NCI-H526 treated with DMSO at 0.1 percent for 48 hours (cell line): Measurements from ENCODE around the gene SGO2.

Source experiments
- DNase-seq: peaks from one replicate; lab custom pipeline; 2025; lab: John Stamatoyannopoulos, UW

SGO2 gene, protein sequence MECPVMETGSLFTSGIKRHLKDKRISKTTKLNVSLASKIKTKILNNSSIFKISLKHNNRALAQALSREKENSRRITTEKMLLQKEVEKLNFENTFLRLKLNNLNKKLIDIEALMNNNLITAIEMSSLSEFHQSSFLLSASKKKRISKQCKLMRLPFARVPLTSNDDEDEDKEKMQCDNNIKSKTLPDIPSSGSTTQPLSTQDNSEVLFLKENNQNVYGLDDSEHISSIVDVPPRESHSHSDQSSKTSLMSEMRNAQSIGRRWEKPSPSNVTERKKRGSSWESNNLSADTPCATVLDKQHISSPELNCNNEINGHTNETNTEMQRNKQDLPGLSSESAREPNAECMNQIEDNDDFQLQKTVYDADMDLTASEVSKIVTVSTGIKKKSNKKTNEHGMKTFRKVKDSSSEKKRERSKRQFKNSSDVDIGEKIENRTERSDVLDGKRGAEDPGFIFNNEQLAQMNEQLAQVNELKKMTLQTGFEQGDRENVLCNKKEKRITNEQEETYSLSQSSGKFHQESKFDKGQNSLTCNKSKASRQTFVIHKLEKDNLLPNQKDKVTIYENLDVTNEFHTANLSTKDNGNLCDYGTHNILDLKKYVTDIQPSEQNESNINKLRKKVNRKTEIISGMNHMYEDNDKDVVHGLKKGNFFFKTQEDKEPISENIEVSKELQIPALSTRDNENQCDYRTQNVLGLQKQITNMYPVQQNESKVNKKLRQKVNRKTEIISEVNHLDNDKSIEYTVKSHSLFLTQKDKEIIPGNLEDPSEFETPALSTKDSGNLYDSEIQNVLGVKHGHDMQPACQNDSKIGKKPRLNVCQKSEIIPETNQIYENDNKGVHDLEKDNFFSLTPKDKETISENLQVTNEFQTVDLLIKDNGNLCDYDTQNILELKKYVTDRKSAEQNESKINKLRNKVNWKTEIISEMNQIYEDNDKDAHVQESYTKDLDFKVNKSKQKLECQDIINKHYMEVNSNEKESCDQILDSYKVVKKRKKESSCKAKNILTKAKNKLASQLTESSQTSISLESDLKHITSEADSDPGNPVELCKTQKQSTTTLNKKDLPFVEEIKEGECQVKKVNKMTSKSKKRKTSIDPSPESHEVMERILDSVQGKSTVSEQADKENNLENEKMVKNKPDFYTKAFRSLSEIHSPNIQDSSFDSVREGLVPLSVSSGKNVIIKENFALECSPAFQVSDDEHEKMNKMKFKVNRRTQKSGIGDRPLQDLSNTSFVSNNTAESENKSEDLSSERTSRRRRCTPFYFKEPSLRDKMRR

DNA sequence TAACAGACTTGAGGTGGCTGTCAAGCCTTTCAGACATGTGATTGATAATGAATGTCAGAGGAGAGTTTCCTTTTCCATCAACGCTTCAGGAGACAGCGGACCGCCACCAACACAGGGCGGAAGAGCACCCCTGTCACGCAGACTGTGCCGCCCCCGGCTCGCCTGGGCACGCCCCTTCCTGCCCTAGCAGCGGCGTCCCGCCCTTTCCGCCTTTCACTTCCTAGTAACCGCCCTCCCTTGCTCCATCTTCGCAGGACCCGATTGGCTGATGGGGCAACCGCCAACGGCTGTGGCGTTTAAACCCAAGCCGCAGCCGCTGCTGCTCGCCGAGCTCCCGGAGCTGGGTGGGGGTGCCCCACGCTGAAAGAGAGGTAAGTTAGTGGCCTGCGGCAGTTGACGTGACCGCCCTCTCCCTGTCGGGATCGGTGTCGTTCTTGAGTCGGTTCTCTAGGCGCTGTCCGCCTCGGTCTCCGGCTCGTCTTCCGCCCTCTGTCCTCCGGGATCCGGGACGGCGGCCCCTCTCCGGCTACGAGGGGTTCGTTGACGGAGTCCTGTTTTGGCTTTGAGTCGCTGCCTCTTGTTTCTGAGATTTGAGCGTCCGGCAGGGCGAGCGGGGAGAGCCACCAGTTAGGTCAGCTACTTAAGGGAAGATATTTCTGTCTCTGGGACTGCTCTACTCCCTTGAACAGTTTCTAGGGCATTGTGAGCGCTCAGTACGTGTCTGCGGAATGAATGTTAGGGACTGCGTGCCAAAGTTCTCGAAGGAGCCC lies at the start of gene SGO2:
Gene SGO2, plus strand, starts transcription at position 326 of the 770 bp plus-strand sequence. CDS start 6,769 bp downstream, outside the sequence.
- DNase-seq, result peak; percentile 95

DNA sequence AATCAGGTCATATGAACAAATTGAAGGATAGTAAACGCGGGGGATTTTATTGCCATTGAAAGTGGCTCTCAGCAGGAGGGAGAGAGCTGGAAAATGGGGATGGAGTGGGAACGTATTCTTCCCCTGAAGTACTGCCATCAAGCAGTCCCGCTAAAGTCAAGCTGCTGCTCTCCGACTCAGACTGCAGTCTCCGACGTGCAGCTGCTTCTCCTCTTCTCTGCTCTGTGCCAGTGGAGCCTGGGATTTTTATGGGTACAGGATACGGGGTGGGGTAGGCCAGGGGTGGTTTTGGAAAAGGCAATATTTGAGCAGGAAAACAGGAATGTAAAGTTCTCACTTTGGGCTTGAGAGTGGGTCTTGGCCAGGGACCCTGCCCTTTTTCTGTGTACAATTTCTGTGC lies 49.2 kb upstream of the SGO2 start:
- DNase-seq, result no peak

DNA sequence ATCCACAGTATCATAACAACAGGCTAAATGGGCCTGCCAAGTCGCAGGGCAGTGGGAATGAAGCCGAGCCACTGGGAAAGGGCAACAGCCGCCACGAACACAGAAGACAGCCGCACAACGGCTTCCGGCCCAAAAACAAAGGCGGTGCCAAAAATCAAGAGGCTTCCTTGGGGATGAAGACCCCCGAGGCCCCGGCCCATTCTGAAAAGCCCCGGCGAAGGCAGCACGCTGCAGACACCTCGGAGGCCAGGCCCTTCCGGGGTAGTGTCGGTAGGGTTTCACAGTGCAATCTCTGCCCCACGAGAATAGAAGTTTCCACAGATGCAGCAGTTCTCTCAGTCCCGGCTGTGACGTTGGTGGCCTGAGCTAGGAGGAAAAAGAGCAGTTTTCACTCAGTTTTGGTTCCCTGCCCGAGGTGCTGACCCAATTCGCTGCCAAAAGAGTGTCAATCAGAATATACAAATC lies 48.3 kb upstream of the SGO2 start:
- no peak for DNase-seq

DNA sequence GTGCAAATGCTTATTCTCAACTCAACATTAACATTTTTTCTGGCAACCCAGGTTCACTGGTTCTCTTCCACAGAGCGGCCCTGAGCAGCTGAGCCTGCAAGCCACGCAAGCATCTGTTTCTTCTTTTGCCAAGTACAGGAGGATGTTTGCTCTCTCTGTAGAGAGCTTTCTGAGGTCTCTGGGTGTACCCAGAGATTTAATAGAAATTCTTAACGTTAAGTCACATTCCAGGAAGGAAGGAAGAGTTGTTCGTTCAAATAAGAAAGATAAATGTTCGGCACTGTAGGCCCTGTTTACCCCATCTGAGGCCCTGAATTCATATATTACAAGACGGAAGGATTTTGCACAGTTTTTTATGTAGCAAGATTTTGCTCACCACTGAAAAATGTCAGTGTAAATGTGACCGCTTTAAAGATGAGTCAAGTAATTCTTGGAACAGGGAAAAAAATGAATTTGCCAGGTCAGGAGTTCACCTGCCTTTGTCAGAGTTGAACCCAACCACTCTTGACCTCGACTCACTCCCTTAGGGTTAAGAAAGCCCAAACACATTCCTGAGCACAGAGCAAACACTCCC lies 46.2 kb upstream of the SGO2 start:
- DNase-seq, result no peak

DNA sequence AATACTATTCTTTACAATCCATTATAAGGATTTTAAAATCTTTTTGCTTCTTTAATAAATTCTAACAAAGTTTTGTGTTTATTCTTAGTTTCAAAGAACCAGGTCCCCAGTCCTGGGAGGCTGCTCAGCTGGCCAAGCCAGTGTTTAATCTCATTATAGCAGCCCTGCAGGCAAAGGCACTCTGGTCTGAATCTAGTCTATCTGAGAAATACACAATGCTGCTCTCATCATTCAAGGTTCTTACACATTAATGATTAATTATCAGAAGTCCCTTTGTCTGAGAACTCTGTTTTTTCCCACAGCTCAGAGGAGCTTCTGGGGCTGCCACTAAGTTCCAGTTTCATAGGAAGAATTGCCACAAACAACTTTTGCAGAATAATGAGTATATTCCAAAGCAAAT lies 43.8 kb upstream of the SGO2 start:
- no peak for DNase-seq

DNA sequence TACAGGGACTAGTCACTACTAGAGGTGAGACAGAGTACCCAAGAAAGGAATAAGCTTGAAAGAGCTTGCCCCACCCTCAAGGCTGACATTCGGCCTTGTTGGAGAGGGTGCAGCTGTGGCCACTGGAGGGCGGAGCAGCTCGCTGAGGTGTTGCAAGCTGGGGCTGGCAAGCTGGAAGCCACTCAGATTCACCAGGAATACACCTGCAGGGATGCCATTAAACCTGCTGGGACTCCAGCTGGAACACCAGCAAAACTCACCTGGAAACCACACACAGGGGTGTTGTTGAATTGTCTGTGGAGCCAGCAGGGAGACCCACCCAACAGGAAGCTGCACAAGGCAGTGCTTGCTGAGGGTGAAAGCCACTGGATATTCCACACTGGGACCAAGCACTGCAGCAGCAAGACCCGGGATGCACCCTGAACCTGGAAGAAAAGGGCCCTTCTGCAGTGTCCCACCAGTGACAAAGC lies 42.2 kb upstream of the SGO2 start:
- DNase-seq, result peak; percentile 36

DNA sequence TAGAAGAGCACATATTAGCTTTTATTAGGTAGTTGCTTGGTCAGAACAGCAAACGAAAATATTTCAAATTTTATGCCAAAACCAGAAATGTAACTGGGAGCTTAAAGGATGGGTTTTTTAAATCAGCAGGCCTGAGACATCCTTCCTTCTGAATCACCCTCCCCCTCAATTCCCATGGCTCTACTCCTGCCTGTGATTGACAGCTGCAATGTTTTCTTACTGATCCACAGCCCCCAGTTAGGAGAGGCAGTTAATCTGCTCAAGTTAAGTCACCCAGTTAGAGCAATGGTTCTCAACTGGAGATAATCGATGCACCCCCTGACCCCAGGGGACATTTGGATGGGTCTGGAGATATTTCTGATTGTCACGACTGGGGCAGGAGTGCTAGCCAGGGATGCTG lies 41.1 kb upstream of the SGO2 start:
- DNase-seq, result no peak

DNA sequence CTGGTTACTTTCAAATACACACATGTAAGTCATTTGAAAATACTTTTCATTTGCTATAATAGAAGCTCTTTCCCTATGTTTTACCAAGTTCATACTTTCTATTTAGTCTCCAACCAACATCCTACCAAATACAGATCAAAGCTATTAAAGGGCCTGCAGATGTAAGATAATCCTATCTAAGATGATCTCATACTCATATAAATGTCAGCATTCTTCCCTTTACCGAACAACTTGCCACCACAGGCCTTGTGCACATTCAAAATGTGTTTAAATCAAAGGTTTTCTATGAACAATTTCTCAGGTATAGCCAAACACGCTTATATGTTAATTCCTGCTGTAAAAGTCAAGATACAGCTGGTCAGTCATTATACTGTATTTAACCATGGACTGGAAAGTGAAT lies 39.5 kb upstream of the SGO2 start:
- DNase-seq, result no peak

DNA sequence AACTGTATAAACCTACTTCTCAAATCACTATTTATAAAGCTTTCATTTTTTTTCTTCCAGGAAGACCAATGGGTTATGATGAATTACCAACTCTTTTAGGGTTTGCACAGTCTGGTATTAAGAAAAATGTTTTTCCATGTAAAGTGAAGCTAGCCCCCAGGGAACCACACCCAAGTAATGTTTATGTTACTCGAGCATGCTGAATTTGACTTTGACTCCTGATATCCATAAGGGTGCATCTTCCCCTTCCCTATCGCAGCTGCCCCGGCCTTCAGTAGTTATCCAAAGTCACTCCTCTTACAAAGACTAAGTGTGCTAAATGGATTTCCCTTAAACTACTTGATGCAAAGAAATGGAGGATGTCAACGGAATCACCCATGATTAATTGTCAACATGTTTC lies 37.8 kb upstream of the SGO2 start:
- no peak for DNase-seq

DNA sequence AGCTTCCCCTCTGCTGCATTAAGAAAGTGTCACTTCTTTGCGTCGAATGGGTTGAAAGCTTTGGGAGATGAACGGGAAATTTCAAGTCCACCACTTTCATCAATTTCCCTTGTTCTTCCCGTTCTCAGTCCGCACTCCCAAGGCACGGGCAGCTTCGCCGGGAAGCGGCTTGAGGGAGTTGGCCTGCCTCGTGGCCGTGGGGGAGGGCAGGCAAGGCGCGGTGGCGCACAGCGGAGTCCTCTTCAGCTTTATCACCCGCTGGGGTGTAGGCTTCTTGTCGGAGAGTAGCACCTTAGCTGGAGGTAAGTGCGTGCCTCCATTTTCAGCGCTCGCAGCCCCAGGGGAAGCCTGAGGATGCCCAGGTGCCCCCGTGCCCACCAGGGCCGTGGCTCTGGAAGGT lies 36.0 kb upstream of the SGO2 start:
- DNase-seq, result no peak

DNA sequence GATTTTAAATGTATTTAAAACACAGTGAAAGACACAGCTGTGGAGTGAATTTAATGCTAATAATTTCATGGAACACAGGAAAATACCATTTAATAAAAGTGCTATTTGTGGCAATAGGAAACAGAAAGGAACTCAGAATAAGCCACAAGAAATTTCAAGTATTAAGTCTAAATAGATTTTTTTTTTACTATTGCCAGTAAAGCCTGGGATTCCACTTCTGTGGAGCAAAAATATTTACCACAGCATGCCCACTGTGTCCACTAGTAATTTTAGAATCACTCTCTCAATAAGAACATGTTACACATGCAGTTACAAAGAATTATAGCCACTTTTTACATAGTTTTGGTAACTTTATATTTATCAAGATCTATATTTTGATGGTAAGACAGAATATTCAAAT lies 33.4 kb upstream of the SGO2 start:
- no peak for DNase-seq

DNA sequence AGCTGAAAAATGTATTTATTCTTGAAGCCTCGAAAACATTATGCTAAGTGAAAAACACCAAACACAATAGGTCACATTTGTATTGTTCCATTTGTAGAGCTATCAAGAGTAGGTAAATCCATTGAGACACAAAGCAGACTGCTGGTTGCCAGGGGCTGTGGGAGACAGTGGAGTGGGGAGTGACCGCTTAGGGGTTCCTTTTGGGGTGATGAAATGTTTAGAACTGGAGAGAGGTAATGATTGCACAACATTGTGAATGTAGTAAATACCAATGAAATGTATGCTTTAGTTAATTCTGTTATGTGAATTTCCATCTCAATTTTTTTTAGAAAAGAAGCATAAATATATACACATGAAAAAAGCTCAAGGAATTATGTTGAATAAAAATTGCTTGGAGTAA lies 32.0 kb upstream of the SGO2 start:
- no peak for DNase-seq

DNA sequence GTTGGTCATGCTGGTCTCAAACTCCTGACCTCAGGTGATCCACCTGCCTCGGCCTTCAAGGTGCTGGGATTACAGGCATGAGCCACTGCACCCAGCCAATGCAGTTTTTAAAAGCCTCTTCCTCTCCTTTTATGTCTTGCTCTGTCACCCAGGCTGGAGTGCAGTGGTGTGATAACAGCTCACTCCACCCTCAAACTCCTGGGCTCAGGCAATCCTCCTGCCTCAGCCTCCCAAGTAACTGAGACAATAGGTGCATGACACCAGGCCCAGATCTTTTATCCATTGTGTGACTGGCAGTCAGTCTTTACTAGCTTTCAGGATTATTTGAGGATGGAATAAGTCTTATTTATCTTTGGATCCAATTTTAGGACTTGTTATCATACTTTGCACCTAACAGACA lies 29.3 kb upstream of the SGO2 start:
- no peak for DNase-seq

DNA sequence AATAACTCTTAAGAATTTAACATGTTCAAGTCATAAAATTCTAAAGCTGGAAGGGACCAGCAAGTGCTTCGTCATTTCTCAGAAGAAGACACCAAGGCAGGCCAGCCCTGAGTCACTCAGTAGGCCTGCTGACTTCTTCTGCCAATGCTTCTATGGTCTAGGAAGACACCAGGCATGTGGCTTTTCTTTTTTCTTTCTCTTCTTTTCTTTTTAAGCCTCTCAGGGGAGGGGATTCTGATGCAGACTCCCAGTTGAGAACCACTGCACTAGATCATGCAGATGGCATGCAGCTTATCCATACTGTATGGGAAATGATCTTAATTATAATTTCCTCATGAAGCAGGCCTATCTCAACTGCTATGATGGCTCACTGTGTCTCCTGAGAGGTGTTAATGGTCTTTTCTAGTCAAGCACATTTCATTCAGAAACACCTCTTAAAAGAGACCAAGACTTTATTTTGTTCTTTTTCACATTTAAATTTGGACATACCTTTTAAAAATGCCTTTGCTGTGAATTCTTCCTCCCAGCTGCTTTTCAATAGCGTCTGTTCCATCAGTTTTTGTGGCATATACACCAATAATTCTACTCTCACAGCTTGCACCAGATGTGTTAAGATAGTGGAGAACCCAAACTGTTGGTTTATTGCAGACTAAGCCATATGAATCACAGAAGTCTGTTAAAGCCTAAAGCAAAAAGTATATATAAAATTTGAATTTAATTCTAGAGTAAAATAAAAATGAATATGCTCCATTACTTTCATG lies 27.4 kb upstream of the SGO2 start:
- no peak for DNase-seq

DNA sequence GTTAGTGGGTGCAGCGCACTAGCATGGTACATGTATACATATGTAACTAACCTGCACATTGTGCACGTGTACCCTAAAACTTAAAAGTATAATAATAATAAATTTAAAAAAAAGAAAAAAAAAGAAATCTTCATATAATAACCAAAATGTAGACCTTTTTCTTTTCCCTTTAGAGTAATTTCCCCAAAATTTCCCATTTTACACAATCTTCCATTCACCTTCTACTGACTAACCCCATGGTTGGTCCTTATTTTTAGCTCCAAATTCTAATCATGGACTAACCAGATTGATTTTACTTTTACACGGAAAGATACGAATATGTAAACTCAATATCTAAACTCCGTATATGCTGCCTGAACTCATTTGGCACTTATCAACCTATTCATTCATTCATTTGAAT lies 23.8 kb upstream of the SGO2 start:
- DNase-seq, result no peak

DNA sequence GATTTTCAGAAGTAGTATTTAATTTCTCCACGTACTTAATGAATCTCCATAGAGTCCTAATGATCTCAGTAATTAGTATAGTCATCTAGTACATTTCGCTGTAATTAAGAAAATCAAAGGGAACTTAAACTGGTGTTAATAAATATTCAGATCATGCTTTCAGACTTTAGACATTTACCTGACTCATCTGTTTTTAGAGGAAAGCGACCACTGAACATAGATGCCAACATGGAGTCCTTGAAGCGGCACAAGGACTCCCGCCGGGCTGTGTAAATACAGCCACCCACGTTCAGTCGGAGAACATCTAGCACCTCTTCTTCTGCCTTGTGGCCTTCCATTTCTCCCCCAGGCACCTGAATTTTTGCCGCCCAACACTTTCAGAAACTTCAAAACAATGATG lies 19.3 kb upstream of the SGO2 start:
- no peak for DNase-seq

DNA sequence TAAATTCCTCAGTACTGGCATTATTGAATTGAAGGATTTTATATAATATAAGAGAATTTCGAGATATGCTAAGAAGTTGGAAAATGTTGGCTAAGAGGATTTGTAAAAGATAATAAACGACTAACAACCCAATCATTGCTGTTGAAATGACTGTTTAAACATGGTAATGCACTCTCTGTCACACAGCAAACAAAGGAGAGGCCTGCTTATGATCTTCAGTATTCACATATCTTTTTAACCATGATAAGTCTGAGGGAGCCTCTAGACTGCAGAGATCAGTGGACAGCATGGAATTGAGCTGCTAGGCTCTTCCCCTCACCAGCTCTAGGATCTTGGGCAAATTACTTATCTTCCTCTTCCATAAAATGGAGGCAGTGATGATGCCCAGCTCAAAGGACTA lies 18.8 kb upstream of the SGO2 start:
- no peak for DNase-seq

DNA sequence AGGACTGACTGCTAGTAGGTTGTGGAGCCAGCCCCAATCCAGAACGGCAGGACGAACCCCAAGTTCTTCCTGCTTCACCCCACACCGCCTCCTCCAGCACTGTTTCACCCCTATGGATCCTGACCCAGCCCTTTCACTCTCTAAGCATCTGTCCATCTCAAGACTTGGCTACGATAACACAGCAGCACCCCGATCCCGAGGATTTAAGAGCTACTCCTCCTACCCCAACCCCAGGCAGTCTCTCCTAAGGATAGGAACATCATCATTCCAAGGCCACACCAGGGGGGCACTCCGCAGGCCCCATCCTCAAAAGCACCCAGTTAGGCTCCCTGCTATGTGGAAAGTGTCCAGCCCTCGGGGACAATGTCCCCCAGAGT lies 16.8 kb upstream of the SGO2 start:
- DNase-seq, result no peak

DNA sequence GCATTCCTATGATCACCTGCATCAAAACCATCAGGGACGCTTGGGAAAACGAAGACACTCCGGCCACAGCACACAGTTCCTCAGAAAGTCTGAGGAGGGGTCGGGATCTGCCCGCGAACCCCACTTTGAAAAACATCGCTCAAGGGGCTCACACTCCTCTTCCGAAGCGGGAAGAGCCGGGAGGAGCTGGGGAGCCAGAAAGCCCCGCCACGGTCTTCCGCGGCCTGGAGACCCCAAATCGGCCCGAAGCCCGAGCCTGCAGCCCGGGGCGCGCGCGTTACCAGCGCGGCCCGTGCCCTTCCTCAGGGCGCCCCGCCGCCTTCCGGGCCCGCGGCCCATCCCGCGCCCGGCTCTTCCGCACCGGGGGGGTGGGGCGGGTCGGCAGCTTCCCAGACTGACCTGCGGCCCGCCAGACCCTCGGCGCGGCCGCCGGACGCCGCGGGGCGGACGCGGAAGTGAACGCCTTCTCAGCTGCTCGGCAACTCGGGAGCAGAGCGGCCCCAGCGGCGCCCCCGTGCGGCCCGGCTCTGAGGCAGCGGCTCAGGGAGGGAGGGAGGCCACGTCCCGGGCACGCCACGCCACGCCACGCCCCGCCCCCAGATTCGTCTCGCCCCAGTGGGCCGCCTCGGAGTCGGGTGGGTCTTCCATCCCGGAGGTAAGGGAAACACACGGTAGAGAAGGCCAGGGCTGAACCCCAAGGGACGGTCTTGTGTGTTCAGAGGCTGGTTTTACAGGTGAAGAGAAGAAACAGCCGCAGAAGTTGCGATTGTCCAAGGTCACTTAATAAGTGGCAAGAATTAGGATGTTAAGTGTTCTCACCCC lies 16.2 kb upstream of the SGO2 start, which contains the start of gene KCTD18:
Gene KCTD18, minus strand, starts transcription at position 457 of the 822 bp plus-strand sequence. CDS start 3,052 bp downstream, outside the sequence.
- peak; percentile 59 for DNase-seq
